ENCODE data around the gene PTPRK.

DNA sequence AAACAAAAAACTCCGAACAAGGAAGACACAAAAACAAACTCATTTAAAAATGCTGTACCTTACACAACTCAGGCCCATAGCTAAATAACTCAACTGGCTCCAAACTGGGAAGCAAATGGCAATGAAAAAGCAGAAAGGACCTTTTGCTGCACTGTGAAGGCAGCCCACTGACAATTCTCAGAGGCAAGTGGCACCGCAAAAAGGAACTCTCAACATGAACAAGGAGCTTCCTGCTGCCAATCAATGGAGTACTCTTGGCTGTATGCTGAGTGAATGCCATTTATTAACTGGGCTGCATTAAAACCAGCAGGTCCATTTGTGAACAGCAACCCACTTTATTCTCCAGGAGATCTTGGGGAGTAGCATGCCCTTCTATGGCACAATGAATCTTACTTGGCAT, 209.9 kb downstream of the PTPRK start:
- no peak for TF ChIP-seq POLR2A (IDR thresholded peaks at IDR 0.05)
- TF ChIP-seq, protein P1, sequence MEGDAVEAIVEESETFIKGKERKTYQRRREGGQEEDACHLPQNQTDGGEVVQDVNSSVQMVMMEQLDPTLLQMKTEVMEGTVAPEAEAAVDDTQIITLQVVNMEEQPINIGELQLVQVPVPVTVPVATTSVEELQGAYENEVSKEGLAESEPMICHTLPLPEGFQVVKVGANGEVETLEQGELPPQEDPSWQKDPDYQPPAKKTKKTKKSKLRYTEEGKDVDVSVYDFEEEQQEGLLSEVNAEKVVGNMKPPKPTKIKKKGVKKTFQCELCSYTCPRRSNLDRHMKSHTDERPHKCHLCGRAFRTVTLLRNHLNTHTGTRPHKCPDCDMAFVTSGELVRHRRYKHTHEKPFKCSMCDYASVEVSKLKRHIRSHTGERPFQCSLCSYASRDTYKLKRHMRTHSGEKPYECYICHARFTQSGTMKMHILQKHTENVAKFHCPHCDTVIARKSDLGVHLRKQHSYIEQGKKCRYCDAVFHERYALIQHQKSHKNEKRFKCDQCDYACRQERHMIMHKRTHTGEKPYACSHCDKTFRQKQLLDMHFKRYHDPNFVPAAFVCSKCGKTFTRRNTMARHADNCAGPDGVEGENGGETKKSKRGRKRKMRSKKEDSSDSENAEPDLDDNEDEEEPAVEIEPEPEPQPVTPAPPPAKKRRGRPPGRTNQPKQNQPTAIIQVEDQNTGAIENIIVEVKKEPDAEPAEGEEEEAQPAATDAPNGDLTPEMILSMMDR (IDR thresholded peaks at IDR 0.05) = no peak
